Activated CD4-positive, alpha-beta T cell treated with anti-CD3 and anti-CD28 coated beads, Interleukin-2, amount 50 U/mL, for 16 hours (primary cell): Measurements from ENCODE around the gene CLPSL1.

Source experiments
- DNase-seq: peaks from one replicate; pipeline ENCODE4 v3.0.0-alpha.2; 2020

The CLPSL1 gene

DNA sequence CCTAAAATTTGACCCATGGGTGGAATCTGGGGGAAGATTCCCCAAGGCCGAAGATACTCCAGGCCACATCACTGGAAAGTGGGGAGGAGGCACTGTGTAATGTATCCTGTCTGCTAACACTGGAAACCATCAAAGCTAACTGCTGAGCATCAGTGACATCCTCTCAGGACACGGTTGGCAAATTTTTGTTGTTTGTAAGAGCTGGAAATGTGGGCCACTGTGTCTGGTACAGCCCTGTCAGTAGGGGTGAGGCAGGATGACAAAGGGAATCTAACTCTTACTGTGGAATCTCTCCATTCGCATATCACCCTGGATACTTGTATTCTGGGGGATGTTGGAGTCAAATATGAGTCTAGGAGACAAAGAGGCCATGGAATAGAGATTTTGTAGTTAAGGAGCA, 21.4 kb upstream of the CLPSL1 start:
- DNase-seq: no peak

DNA sequence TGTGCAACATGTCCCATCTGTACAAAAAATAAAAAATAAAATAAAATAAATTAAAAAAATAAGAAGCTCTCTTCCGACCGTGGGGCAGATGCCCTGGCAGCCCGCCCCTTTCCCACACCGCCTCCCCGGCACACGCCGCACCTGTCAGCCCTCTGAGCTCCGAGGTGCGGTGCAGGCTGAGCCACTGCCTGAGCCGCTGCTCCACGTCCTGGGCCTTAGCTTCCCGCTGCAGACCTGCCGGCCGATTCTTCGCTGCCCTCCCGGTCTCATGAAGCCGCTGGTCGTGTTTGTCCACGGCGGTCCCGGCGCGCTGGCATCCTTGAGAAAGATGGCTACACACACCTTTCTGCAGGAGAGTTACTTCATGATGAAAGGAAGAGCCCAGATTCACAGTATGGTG, 15.1 kb upstream of the CLPSL1 start:
- DNase-seq: no peak

DNA sequence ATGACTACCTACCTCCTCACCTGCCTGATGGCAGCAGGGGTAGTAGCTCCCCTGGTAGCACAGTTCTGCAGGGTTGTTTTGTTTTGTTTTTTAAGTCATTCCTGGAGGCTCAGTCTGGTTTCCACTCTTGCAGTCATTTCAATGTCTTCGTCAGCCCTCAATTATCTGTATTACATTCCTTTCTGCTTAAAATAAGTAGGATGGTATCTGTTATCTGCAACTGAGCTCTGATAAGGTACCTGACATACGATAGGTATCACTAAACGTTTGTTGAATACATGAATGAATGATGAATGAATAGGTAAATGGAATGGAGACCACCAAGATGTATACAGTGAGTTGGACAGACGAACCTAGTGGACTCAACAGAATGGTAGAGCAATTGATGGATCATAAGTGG, 11.6 kb upstream of the CLPSL1 start:
- DNase-seq: no peak

DNA sequence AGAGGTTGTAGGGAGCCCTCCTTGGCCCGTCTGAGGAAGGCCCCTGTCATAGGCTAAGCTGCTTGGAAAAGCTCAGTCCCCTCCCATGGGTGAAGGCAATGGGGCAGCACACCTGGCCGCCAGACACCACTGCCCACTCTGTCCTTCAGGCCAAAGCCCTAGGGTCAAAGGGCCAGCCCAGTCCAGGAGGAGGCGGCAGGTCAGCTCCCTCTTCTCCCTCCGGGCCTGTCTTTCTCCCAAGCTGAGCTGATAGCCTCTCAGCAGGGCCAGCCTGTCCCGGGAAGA, 9.5 kb upstream of the CLPSL1 start:
- no peak for DNase-seq

DNA sequence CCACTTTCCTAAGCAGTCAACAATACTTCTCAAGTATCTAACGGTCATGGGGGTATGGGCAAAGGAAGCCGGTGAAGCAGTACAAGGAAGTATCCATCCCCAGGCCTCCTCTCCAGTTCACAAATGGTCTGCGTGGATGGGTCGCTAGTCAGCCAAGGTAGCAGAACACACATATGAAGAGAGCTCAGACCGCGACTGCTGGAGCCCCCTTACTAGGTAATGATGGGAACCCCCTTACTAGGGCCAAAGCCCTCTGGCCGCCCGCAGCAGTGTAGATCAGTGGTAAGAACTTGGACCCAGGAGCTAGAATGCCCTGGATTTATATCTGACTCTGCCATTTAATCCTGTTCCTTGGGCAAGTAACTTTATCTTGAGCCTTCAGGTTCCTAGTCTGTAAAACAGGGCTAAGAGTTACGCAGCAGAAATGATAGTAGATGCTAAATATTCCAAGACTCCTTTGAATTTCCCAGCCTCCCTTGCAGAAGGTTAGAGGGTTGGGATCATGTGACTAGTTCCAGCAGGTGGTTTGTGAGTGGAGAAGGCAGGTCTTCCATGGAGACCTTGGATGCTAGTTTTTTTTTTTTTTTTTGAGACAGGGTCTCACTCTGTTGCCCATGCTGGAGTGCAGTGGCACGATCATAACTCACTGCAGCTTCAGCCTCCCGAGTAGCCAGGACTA, 6.6 kb upstream of the CLPSL1 start:
- no peak for DNase-seq

DNA sequence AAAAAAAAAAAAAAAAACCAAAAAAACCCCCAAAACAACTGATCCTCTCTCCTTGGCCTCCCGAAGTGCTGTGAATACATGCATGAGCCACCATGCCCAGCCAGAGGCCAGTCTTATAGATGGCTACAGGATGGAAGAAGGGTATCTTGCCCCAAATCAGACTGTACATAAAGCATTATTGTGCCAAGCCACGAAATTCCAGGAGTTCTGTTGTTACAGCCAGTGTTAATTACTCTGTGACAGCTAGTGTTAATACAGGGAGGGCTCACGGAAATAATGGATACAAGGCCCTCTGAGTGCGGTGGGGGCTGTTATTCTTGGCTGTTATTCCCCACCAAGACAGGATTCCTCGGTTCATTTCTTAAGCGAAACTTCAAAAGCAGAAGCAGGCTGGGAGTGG, 5.8 kb upstream of the CLPSL1 start:
- no peak for DNase-seq

DNA sequence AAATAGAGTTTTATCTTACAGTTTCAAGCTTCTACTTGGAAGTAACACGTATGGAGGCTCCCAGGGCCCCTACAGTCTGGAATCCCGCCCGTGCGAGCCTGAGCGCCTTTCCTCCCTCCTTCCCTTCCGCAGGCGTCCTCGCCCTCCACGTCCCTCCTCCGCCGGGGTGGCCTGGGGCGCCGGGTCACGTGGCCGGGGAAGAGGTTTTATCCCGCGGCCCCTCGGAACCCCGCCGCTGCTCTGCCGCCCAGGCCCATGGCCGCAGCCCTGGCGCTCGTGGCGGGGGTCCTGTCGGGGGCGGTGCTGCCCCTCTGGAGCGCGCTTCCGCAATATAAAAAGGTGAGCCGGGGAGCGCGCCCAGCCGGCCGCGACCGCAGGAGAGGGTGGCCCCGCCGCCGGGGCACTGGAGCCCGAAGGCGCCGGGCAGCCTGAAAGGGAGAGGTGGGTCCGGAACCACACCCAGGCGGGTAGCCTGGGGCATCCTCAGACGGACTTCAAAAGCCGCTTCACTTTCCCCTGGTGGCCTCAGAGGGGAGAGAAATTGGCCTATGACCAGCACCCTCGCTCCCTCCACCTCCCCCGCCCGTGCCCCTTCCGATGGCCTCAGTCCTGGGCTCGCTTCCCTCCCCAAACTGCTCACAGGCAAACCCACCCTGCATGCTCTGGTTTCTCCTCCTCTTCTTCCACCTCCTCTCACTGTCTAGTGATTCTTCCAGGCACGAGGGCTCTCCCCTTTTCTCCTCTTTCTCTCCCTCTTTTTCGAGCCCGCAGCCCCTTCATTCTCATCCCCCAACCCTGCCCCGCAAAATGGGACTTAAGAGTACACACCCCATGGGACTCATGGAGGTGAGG, 4.2 kb upstream of the CLPSL1 start, which contains the start of gene CLPSL2:
Gene CLPSL2, plus strand, starts transcription at position 235 of the 852 bp plus-strand sequence. Its CDS starts 21 bp downstream, at position 256.
- no peak for DNase-seq

DNA sequence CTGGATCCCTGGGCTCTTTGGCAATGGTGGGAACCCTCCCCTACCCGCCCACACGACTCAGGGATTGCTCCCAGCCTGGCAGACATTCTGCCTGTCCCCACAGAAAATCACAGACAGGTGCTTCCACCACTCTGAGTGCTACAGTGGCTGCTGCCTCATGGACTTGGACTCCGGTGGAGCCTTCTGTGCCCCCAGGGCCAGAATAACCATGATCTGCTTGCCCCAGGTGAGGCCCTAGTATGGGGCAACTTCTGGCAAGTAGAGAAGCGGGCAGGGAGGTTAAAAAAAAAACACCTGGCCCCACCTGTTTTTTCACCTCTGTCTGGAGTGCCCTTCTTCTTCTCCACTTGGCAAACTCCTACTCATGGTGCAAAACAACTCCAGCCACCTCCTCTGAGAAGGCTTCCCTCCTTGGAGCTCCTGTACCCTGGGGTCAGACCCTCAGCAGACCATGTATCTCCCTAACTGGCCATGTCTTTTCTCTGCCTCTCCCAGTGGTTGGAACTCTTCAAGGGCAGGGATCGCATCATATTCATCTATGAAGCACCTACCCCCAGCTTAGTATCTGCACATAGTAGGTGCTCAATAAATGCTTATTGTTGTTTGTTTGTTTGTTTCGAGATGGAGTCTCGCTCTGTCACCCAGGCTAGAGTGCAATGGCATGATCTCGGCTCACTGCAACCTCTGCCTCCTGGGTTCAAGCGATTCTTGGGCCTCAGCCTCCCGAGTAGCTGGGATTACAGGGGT, 3.3 kb upstream of the CLPSL1 start:
- DNase-seq: no peak

DNA sequence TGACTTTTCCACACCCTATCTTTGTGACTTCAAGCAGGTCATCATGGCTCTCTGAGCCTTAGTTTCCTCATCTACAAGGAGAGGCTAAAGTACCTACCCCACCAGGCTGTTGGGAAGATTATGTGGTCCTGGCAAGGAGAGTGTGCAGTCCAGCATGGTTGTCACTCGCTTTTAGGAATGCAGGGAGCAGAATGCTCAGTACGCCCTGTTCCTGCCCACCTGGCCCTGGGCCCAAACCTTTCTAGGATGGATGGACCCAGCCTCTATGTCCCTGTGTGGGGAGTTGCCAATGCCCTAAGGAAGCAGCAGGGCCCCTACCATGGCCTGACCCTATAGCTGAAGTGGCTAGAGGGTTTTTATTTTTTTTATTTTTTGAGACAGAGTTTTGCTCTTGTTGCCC, 2.4 kb upstream of the CLPSL1 start:
- no peak for DNase-seq

DNA sequence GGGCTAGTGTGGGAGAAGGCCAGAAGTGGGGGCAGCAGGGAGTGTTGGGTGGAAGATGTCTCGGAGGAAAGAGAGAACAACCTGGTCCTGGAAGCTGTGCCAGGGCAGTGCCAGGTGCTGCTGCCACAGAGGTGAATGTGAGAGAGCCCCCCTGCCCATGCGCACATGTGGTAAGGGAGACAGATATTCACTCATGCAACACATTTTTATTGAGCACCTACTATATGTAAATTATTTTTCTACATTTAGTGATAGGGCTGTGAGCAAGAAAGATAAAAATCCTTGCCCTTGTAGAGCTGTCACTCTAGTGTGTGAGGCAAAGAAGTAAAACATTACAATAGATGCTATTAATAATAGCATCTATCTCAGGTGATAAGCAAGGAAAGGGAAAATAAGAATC, 471 bp downstream of the CLPSL1 start:
- DNase-seq: no peak

DNA sequence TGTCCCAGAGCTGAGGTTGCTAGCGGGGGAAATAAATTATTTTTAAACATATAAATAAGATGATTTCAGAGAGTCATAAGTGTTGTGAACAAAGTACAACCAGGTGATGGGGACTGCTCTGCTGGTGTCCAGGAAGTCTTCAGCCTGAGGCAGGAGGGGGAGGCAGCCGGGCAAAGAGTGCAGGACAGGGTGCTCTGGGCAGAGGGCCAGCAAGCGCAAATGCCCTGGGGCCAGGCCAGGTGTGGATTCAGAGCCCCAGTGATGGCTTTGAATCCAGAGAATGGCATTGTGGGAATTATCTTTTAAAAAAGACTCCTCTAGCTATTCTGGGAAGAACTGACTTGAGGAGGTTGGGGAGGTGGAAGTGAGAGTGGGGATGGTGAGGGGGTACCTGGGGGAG, 1.6 kb downstream of the CLPSL1 start:
- DNase-seq: no peak

DNA sequence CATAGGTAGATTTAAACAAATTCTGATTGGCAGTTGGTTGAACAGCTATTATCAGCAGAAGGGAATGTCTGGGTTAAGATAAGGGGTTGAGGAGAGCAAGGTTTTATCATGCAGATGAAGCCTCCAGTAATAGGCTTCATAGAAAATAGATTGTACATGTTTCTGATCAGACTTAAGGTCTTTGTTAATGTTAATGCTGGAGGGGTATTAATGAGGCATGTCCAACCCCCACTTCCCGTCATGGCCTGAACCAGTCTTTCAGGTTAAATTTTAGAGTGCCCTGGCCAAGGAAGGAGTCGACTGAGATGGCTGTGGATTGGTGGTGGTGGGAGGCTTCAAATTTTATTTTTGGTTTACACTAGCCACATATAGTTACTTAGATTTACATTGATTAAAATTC, 3.4 kb downstream of the CLPSL1 start:
- DNase-seq: no peak

DNA sequence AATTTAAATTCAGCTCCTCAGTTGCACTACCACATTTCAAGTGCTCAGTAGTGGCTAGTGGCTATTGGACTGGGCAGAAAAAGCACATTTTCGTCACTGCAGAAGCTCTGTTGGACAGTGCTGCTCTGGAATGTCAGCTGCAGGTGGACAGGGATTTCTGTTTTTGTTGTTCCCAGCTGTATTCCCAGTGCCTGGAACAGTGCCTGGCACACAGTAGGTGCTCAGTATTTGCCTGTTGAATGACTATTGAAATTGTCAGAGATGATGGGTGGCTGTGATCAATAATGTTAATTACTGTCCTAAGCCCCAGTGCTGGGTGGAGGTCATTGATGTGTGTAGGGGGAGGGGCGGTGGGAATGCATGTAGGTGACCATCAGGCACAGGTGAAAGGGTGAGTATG, 5.5 kb downstream of the CLPSL1 start:
- DNase-seq: no peak

DNA sequence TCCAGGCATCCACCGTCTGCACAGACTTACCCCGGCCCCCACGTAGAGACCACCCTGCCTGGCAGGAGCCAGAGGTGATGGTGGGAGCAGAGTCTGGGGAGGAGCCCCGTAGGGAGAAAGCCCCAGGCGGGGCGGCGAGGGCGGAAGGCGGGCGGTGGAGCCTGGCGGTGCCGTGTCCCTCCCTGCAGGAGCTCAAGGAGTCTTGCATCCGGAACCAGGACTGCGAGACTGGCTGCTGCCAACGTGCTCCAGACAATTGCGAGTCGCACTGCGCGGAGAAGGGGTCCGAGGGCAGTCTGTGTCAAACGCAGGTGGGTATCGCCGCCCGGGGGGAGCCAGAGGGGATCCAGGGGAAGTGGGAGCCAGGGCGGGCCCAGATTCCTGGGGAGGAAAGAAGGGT, 6.0 kb downstream of the CLPSL1 start:
- DNase-seq: no peak

DNA sequence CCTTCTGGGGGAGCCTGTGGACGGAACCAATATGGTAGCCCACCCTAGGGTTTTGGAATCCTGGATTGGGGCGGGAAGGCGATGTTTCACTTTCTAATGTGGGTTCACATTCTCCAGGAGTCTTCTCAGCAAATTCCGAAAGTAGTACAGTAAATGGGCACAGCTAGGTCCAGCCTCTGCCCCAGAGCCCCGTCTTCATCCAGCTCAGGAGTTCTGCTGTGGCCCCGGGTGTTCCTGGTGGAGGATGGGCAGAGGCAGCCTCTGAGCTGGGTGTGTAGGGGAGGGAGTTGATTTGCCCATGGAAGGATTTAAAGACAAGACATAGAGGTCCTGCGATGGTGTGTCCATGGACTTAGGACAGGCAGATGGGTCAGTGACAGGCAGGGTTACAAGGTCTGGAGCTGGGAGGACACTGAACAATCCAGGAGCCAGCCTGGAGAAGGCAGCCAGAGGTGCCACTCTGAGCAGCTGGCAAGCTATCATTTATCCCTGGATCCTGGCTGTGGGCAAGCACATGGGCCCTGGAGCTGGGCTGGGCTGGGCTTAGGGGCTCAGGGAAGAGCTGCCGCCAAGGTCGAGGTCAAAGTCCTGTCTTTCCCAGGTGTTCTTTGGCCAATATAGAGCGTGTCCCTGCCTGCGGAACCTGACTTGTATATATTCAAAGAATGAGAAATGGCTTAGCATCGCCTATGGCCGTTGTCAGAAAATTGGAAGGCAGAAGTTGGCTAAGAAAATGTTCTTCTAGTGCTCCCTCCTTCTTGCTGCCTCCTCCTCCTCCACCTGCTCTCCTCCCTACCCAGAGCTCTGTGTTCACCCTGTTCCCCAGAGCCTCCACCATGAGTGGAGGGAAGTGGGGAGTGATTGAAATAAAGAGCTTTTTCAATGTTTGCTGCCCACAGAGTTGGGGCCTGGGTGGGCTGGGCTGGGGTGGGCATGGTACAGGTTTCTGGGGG, 6.7 kb downstream of the CLPSL1 start:
- DNase-seq: no peak

DNA sequence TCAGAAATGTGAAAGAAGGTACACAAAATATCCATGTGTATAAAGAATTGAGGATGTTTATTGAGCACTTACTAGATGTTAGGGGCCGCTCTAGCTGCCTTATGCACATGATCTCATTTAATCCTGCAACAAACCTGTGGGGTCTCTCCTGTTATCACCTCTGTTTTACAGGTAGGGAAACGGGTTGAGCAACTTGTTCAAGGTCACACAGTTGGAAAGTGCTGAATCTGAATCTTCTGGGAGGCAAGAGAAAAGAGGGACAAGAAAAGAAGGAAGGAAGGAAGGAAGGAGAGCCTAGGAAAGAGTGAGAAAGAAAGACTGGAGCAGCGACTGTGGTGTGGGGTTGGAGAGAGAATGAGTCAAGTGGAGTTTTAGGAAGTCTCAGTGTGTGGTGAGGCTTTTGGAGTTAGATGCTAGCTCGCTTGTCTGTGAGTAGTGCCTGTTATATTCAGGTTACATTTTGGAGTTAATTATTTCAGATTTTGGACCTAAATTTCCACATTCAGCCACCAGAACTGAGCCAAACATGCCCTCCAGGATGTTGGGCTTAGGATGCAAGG, 7.7 kb downstream of the CLPSL1 start:
- DNase-seq: no peak

DNA sequence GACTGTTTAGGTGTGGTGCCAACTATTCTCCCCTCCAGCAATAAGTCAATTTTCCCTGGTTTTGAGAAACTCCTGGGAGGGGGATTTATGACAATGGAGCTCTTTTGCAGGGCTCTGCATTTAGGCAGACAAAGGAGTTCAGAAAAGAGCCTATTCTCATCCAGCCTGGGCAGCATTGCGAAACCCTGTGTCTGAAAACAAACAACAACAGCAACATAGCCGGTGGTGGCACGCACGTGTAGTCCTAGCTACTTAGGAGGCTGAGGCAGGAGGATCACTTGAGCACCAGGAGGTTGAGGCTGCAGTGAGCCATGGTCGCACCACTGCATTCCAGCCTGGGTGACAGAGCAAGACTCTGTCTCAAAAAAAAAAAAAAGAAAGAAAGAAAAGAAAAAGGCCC, 9.9 kb downstream of the CLPSL1 start:
- DNase-seq: no peak

DNA sequence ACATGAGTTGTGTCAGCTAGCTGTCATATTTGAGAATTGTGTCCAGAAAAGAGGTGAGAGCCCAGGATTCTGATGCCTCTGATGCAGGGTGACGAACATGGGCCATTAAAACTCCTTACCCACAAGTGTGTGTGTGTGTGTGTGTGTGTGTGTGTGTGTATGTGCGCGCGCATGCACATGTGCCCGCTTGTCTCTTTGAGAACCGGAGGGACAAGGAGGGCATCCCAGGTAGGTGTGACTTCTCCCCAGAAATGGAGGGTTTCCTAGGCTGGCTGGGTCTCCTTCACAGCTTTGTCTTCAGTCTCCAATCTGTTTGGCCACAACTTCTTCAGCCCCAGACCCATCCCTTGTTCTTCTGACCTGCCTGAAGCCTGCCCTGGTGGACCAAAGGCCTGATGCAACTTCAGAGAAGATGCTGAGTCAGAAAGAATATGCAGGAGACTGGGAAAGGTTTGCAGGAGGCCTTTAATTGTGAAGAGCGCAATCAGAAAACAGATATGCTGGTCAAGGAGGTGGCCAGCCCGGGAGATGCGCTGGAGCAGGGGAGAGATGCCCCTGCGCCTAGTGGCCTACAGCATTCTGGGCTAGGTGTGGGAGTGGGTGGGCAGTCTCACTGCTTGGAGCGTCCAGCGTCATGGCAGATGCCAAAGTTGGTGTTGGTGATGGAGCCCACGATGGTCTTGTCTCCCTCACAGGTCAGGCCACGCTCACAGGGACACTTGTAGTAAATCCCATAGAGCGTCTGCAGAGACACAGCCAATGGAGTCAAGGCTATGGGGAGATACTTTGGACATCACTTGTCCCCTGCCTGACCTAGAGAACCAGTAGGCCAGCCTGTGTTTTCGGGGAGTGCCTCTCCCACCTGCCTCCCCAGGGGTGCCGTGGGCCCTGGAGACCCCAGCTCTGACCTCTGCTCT, 14.0 kb downstream of the CLPSL1 start:
- DNase-seq: no peak

DNA sequence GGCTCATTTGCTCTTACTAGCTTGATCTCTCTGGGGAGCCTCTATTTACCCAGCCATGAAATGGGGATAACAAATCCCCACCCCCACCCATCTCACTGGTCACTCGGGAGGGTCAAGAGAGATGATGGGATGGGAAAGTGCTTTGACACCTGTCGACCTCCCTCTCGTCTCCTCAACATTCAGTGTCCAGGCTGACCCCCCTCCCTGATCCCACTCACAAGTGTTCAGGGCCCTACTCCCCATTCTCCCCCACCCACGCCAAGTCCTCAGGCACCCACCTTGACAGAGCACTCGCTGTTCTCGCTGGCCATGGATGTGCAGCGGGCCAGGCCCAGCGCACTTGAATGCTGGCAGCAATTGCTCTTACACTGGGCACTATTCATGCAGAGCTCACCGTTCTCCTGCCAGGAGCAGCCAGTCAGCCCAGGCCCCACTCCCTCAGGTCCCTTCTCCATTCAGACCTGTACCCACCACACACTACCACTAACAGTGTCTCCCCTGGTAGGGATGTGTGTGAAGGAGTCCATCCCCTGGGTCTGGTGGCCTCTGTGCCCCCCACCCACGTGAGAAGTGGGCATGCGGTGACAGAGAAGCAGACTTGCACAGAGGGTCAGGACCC, 14.7 kb downstream of the CLPSL1 start:
- DNase-seq: no peak

DNA sequence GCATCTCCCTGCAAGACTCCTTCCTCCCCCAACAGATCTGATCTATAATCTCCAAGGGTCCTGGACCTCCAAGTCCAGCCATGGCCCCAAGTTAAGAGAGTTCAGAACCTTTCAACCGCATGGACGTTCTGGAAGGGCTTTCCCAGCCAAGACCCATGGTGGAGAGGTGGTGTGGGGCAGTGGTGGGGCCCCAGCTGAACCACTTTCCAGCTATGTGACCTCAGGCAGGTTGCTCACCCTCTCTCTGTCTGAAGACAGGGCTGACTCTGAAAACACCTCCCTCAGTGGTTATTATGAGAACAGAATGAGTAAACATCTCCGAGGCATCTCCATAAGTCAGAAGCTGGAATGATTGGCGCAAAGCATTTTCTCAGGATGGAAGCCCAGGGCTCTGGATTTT, 15.4 kb downstream of the CLPSL1 start:
- DNase-seq: no peak
